HL-60 (cell line): ENCODE data around the gene ZMIZ1.

Experiments
- GABPA ChIP-seq: IDR thresholded peaks from 2 replicates; pipeline ENCODE4 v1.6.1; 2012; ENCODE audit warnings: low read depth
- POLR2AphosphoS5 ChIP-seq: IDR thresholded peaks from 2 replicates; pipeline ENCODE4 v1.6.1; 2012; ENCODE audit warnings: low read depth
- TF ChIP-seq, protein P1 (sequence below): IDR thresholded peaks from one replicate; pipeline ENCODE4 v1.5.1; 2011; ENCODE audit warnings: low read length, control low read depth, inconsistent platforms; ENCODE audit not compliant: insufficient read depth
- TF ChIP-seq, protein P2 (sequence below): IDR thresholded peaks from 2 replicates; pipeline ENCODE4 v1.6.1; 2012; ENCODE audit warnings: low read depth; ENCODE audit not compliant: insufficient replicate concordance

DNA sequence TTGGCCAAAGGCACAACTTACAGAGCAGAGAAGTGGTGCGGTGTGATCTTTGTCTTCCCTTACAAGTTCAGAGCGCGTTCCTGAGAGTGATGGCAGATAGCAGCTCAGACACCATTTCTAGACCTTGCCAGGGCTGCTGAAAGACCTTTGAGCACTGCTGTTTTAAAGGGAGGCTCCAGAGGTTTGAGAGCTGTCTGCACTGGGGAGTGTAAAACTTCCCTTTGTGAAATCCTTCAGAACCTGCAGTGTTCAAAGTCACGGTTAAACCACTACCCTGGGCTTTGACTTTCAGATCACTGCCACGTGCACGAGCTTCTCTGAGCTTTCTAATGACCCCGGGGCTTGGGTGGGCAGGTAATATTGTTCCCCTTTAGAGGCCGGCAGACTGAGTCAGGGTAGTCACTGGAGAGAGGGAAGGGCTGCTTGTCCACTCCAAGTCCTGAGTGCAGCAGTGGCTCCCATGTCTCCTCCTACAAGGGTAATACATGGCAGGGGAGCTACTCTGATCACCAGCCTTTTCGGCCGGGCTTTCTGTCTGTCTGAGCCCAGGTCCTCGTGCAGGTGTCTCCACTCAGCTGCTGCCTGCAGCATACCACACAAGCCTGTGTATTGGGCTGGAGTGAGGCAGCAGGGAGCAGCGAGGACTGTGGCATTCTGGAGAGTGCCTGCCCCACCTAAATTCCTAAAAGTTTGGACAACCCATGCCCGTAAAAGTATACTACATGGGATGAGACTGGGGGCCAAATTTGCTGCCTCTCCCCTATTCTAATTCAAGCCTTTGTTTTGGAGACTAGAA is 63.3 kb downstream of the ZMIZ1 start:
- TF ChIP-seq, protein P1, sequence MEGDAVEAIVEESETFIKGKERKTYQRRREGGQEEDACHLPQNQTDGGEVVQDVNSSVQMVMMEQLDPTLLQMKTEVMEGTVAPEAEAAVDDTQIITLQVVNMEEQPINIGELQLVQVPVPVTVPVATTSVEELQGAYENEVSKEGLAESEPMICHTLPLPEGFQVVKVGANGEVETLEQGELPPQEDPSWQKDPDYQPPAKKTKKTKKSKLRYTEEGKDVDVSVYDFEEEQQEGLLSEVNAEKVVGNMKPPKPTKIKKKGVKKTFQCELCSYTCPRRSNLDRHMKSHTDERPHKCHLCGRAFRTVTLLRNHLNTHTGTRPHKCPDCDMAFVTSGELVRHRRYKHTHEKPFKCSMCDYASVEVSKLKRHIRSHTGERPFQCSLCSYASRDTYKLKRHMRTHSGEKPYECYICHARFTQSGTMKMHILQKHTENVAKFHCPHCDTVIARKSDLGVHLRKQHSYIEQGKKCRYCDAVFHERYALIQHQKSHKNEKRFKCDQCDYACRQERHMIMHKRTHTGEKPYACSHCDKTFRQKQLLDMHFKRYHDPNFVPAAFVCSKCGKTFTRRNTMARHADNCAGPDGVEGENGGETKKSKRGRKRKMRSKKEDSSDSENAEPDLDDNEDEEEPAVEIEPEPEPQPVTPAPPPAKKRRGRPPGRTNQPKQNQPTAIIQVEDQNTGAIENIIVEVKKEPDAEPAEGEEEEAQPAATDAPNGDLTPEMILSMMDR = no peak
- no peak for TF ChIP-seq GABPA
- TF ChIP-seq, protein P2, sequence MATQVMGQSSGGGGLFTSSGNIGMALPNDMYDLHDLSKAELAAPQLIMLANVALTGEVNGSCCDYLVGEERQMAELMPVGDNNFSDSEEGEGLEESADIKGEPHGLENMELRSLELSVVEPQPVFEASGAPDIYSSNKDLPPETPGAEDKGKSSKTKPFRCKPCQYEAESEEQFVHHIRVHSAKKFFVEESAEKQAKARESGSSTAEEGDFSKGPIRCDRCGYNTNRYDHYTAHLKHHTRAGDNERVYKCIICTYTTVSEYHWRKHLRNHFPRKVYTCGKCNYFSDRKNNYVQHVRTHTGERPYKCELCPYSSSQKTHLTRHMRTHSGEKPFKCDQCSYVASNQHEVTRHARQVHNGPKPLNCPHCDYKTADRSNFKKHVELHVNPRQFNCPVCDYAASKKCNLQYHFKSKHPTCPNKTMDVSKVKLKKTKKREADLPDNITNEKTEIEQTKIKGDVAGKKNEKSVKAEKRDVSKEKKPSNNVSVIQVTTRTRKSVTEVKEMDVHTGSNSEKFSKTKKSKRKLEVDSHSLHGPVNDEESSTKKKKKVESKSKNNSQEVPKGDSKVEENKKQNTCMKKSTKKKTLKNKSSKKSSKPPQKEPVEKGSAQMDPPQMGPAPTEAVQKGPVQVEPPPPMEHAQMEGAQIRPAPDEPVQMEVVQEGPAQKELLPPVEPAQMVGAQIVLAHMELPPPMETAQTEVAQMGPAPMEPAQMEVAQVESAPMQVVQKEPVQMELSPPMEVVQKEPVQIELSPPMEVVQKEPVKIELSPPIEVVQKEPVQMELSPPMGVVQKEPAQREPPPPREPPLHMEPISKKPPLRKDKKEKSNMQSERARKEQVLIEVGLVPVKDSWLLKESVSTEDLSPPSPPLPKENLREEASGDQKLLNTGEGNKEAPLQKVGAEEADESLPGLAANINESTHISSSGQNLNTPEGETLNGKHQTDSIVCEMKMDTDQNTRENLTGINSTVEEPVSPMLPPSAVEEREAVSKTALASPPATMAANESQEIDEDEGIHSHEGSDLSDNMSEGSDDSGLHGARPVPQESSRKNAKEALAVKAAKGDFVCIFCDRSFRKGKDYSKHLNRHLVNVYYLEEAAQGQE = no peak
- no peak for TF ChIP-seq POLR2AphosphoS5
